Stimulated activated naive CD4-positive, alpha-beta T cell (primary cell): ENCODE results near the gene AQR.
"Not testable (repeated sequence)": the region's sequence is repeated elsewhere in the genome, so short reads cannot be mapped to it uniquely, and the experiment has no call there.

ENCODE experiments used
- DNase-seq, 6 experiments: peaks; one replicate each; lab custom pipeline; 2025; lab: John Stamatoyannopoulos, UW

The AQR gene

DNA sequence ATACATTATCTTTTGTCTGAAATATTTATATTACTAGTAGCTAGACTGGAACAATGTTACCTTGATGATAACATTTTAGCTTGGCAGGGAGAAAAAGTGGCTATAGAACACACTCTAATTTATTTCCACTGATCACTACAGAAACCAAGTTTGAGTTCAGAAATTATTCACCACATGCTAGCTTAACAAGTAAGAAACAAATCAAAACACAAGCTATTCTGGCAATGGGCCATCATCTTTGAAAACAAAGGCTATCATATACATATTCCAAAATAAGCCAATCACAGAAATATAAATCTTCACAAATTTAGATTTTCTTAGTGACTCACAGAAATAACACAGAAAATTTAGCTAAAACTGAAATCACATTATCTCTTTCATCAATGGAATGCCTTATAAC is 17.1 kb downstream of the AQR start:
- DNase-seq: no peak

DNA sequence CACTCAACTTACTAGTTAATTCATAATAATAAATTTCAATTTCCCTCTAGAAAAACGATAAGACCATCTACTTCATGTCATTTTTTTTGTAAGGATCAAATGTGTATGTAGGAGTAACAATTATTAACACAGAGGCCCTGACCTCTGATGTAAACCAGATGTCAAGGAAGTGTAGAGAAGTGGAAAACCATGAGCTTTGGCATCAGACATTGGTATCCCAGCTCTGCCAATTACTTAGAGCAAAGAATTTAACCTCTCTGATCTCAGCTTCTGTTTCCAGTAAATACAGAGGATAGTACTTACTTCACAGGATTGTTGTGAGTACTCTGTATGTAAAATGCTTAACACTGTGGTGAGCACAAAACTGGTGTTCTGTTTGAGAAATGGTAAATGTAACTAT is 17.5 kb downstream of the AQR start:
- no peak for DNase-seq

DNA sequence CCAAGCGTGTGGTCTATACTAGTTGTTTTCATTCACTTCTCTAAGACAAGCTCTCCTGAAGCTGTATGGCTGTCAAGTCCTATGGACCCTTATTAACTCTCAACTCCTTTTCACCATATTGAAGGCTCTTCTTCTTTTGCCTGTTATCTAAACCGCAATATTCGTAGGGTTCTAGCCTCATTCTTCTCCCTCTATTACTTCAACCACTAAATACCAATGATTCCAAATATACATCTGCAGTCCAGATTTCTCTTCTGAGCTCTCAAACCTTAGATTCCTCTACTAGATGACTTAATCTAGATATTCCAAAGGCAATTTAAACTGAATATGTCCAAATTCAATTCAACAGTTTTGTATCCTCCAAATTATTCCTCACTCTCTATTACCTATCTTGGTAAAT is 24.6 kb downstream of the AQR start:
- no peak for DNase-seq

GRCh38 chr15:34943711-34944110 is 25.8 kb downstream of the AQR start:
- no peak for DNase-seq

DNA sequence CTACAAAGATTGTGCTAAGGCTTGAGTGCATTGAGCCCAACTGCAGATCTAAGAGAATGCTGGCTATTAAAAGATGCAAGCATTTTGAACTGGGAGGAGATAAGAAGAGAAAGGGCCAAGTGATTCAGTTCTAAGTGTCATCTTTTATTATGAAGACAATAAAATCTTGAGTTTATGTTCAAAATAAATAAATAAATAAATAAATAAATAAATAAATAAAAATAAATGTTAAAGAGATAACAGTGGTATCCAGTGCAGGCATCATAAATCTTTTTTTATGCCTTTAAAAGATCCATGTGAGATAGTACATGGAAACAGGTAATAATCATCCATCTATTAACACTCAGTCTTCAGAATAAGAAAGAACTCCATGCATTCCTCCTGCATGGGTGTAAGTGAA is 26.3 kb downstream of the AQR start:
- not testable (repeated sequence) for DNase-seq

GRCh38 chr15:34942363-34942762 is 27.2 kb downstream of the AQR start:
- DNase-seq: no peak

DNA sequence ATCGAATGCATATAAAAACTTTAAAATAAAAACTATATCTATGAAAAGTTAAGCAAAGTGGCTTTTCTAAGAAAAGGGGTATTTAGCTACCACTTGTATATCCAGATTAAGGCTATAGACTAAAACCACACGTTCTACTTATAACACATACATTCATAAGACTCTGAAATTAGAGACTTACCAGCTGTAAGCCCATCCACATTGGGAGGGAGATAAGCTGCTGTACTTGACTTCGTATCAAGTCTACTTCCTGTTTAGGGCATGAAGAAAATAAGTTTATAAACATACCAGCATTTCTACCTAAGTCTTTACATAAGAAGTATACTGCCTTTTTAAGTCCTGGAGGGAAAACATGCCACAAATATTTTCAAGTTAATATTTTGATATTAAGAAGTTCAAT is 27.7 kb downstream of the AQR start:
- no peak for DNase-seq

- no peak for DNase-seq
Observed at GRCh38 chr15:34941185-34941698, 28.3 kb downstream of the AQR start.

- DNase-seq: no peak
Observed at GRCh38 chr15:34933432-34933975, 36.0 kb downstream of the AQR start.

DNA sequence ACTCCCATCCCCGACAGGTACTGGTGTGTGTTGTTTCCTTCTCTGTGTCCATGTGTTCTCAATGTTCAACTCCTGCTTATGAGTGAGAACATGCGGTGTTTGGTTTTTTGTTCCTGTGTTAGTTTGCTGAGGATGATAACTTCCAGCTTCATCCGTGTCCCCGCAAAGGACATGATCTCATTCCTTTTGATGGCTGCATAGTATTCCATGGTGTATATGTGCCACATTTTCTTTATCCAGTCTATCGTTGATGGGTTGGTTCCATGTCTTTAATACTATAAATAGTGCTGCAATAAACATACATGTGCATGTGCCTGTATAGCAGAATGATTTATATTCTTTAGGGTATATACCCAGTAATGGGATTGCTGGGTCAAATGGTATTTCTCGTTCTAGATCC is 41.2 kb downstream of the AQR start:
- DNase-seq: not testable (repeated sequence)

- DNase-seq: no peak
Observed at GRCh38 chr15:34927726-34928125, 41.8 kb downstream of the AQR start.

GRCh38 chr15:34914317-34914716 is 55.2 kb downstream of the AQR start:
- DNase-seq: no peak

DNA sequence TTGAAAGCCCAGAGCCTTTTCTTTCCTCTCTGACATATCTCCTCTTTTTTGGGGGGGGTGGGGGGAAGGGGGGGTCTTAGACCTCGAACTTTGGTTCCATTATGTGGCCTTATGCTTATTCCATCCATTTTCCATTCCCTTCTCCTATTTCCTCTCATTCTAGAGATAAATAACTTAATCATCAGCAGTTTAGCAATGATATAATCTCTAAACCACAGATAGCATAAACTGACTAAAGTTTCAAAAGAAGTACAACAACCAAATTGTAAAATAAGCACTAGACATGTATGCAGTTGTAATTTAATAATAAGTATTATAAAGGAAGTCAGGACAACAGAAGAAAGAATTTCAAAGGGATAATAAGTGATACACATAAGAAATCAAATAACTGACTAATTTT is 64.5 kb downstream of the AQR start:
- no peak for DNase-seq

- DNase-seq: no peak
Observed at GRCh38 chr15:34904527-34904926, 65.0 kb downstream of the AQR start.

DNA sequence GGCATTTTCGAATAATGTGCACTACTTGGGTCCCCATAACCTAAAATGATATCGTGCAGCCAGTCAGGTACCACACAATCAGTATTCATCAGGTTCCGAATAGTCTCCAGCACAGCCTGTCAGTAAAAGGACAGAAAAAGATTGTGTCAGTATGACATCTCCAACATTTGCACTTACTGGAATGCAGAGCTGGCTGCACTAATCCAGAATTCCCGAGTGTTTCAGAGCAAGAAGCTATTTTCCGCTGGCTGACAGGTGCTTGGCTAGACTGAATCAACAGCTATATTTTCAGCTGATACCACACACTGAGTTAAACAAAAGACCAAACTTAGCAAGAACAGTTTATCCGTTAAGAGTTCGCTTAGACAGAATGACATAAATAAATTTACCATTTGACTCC is 68.8 kb downstream of the AQR start:
- no peak for DNase-seq

GRCh38 chr15:34896183-34896582 is 73.4 kb downstream of the AQR start:
- DNase-seq: no peak

DNA sequence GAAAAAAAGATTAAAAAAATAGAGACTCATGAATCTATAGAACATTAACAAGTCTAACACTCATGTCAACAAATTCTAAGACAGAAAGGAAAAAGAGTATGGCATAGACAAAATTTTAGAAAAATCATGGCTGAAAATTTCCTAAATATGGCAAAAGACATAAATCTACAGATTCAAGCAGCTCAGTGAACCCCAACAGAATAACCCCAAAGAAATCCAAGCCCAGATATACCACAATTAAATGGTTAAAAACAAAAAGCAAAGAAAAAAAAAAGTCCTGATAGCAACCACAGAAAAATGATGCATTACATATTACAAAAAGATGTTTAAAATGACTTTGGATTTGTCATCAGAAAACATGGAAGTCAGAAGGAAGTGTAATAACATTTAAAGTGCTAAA is 75.6 kb downstream of the AQR start:
- DNase-seq: no peak

GRCh38 chr15:34892963-34893591 is 76.5 kb downstream of the AQR start:
- no peak for DNase-seq

GRCh38 chr15:34890424-34890823 is 79.1 kb downstream of the AQR start:
- no peak for DNase-seq

DNA sequence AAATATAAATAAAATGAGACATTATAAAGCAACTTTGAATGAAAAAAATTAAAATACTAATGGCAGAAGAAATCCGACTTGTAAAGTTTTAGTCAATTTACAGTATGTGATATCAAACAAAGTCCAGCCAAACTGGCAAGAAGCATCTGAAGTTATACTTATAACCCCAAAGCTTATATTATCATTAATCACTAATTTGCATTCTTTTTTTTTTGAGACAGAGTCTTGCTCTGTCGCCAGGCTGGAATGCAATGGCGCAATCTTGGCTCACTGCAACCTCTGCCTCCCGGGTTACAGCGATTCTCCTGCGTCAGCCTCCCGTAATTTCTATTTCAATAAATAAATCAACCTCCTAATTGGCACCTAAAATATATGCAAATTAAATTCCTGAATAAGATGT is 80.1 kb downstream of the AQR start:
- no peak for DNase-seq

DNA sequence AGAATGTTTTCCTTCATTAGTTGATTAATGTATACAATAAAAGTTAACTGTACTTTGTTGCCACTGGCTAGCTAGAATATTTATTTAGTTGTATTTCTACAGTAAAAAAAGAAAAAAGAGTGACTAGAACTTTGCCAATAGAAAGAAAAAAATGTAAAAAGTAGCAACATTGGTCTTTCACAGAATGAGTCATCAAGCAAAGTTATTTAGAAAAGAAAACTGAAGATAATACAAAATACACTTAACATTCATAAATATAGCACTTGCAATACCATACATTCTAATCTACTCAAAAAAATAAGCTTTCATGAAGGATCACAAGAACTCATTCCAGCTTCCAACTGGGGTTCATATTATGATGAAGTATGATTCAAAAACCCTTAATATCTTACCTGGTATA is 83.4 kb downstream of the AQR start:
- DNase-seq: no peak

DNA sequence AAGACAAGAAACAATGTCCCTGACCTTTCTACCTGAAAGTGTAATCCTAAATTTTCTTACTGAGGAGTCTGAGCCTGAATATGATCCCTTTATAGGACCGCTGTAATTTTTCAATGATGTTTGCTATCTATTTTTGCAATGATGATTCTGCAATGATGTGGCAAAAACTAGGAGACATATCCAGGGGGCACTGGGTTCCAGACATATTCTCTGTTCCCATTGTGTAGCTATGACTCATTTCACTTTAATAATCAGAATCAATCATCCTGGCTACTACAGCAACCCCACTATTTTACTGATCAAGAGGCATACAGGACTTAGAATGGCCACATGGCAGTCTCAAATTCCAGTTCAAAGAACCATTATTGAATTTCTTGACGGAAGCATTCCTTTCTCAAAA is 85.9 kb downstream of the AQR start:
- no peak for DNase-seq

DNA sequence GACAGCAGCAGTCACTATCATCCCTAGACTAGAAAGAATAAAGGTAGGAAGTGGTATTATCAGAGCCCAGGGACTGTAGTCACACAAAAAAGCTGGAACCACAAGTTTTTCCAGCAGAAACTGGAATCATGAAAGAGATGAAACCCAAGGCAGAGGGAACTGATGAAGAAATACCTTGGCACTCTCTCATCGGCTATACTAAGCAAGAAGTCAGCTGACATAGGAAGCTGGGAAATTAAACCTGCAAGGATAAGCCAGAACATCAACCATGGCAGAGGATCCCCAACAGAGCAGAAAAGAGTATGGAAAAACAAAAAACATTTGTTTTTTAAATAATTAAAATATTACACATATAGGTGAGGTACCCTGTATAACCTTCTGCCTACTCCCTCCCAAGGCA is 86.5 kb downstream of the AQR start:
- DNase-seq: no peak

- no peak for DNase-seq
Observed at GRCh38 chr15:34879107-34879506, 90.4 kb downstream of the AQR start.
